Non-pigmented ciliary epithelial cell (primary cell): Measurements from ENCODE around the gene ACBD6.

ENCODE experiments used
- DNase-seq: peaks from one replicate; pipeline ENCODE4 v3.0.0-alpha.2; 2010; ENCODE audit warnings: low read depth

Gene ACBD6

GRCh38 chr1:180291004-180291403 is 211.4 kb downstream of the ACBD6 start:
- no peak for DNase-seq

GRCh38 chr1:180290265-180291001 is 211.9 kb downstream of the ACBD6 start:
- DNase-seq, result no peak

- DNase-seq, result no peak
Measured at GRCh38 chr1:180288940-180289339, 213.4 kb downstream of the ACBD6 start.

GRCh38 chr1:180287988-180288705 is 214.2 kb downstream of the ACBD6 start:
- DNase-seq, result no peak

- no peak for DNase-seq
Measured at GRCh38 chr1:180286417-180286816, 216.0 kb downstream of the ACBD6 start.

- DNase-seq, result no peak
Measured at GRCh38 chr1:180283098-180283497, 219.3 kb downstream of the ACBD6 start.

GRCh38 chr1:180282401-180283044 is 219.9 kb downstream of the ACBD6 start:
- DNase-seq, result no peak

- DNase-seq, result no peak
Measured at GRCh38 chr1:180281490-180281889, 220.9 kb downstream of the ACBD6 start.

GRCh38 chr1:180280617-180281016 is 221.8 kb downstream of the ACBD6 start:
- no peak for DNase-seq

- no peak for DNase-seq
Measured at GRCh38 chr1:180279651-180280050, 222.7 kb downstream of the ACBD6 start.

GRCh38 chr1:180278596-180279395 is 223.6 kb downstream of the ACBD6 start:
- DNase-seq, result no peak

- no peak for DNase-seq
Measured at GRCh38 chr1:180278194-180278515, 224.2 kb downstream of the ACBD6 start.

- no peak for DNase-seq
Measured at GRCh38 chr1:180277476-180278193, 224.7 kb downstream of the ACBD6 start.

GRCh38 chr1:180275726-180276125 is 226.7 kb downstream of the ACBD6 start:
- no peak for DNase-seq

GRCh38 chr1:180274221-180274620 is 228.2 kb downstream of the ACBD6 start:
- no peak for DNase-seq

- DNase-seq, result no peak
Measured at GRCh38 chr1:180273066-180273465, 229.3 kb downstream of the ACBD6 start.

- no peak for DNase-seq
Measured at GRCh38 chr1:180272395-180272794, 230.0 kb downstream of the ACBD6 start.

GRCh38 chr1:180271272-180272255 is 230.8 kb downstream of the ACBD6 start:
- DNase-seq, result peak; percentile 53

- DNase-seq, result no peak
Measured at GRCh38 chr1:180270530-180271271, 231.7 kb downstream of the ACBD6 start.
